ENCODE measurements around the gene PAFAH1B1. TPM values are rescaled to one million over a fixed set of nuclear protein-coding genes. Genes with fewer than 3 reads are reported as not detected.

PAFAH1B1 gene
- total and polyA plus RNA-seq, 2 experiments from 2014 or later, result 69.9 to 71.7 TPM

- TF ChIP-seq ZNF462 (CRISPR knock-in tag; IDR thresholded peaks at IDR 0.05) (no peak), CTCF (conservative IDR thresholded peaks at IDR 0.05; ENCODE audit: low read depth in 2 of 2) (no peak)
These were observed 28.6 kb upstream of the PAFAH1B1 start (continued) for GRCh38 chr17:2564877-2565276.

- Mint-ChIP-seq H3K4me3 (no peak overlapping the region), H3K36me3 (ENCODE audit: low read depth) (peaks cover 7% of the 10 kb centered on the region; the same call in 2 of the 3 replicates), H3K27ac (no peak overlapping the region), H3K27me3 (ENCODE audit: insufficient read depth, low read depth, poor library complexity) (peaks cover 8% of the 10 kb centered on the region), H3K9me3 (peaks cover 16% of the 10 kb centered on the region), H3K4me1 (no peaks in the 10 kb centered on the region)
- no peak for DNase-seq (ENCODE audit: low spot score)
- ATAC-seq, result no peak
- Histone ChIP-seq H2AFZ (no peak overlapping the region), H3K4me3 (no peak overlapping the region), H3F3A (replicated peaks; ENCODE audit: low read depth) (0 out of 2 replicates have a peak, but pooled peaks cover 2% of the 10 kb centered on the region), H3K79me2 (replicated peaks; ENCODE audit: insufficient read depth) (no peaks in the 10 kb centered on the region), H3K9me2 (ENCODE audit: insufficient read depth) (no peaks in the 10 kb centered on the region), H3K4me2 (no peak overlapping the region), H3K4me1 (ENCODE audit: insufficient read depth) (no peaks in the 10 kb centered on the region), H3K27ac (ENCODE audit: low read depth) (no peak overlapping the region), H3K36me3 (ENCODE audit: insufficient read depth) (peaks cover 4% of the 10 kb centered on the region; the same call in 1 of the 2 replicates), H3K27me3 (ENCODE audit: insufficient read depth) (no peaks in the 10 kb centered on the region), H4K20me1 (replicated peaks; ENCODE audit: insufficient read depth) (no peaks in the 10 kb centered on the region)
- TF ChIP-seq REST (IDR thresholded peaks at IDR 0.05; ENCODE audit: unreplicated experiment), result no peak
- no peak for TF ChIP-seq NANOG (IDR thresholded peaks at IDR 0.05; ENCODE audit: borderline replicate concordance)
- TF ChIP-seq ETS1 (IDR thresholded peaks at IDR 0.05), result no peak
- TF ChIP-seq EZH2phosphoT487 (IDR thresholded peaks at IDR 0.05; ENCODE audit: unreplicated experiment), result no peak
- no peak for TF ChIP-seq JUNB (IDR thresholded peaks at IDR 0.05; ENCODE audit: unreplicated experiment)
- TF ChIP-seq CREB1 (CRISPR knock-in tag; IDR thresholded peaks at IDR 0.05; ENCODE audit: low read depth), result no peak
- TF ChIP-seq STAT1 (IDR thresholded peaks at IDR 0.05; ENCODE audit: unreplicated experiment), result no peak
- TF ChIP-seq ZNF331 (CRISPR knock-in tag; IDR thresholded peaks at IDR 0.05; ENCODE audit: low read depth), result no peak
- no peak for TF ChIP-seq POLR2AphosphoS5 (IDR thresholded peaks at IDR 0.05; ENCODE audit: low read depth)
These were observed 27.4 kb upstream of the PAFAH1B1 start for GRCh38 chr17:2566056-2566455.

All from GM23338 (cell line).